Body of pancreas (tissue), 4 donors: Measurements from ENCODE around the gene UTP11. TPM values are rescaled to one million over a fixed set of nuclear protein-coding genes. Genes with fewer than 3 reads are reported as not detected.

ENCODE experiments used
- ATAC-seq: fragments of 150-250 bp; one replicate; pipeline ENCODE4 v1.9.1; 2016
- DNase-seq, 4 donors: peaks; one replicate each; pipeline ENCODE4 v3.0.0-alpha.2; 2019
- H3K27ac ChIP-seq, 4 donors: fragments of 200-600 bp; sonication (generic); 1 replicate in 3 of 4; 2 replicates in 1 of 4; pipeline versions ENCODE4 v1.5.1 to v1.6.1; 2016 to 2019; ENCODE audit warnings: mild to moderate bottlenecking in 1 of 4, mixed read lengths in 1 of 4, moderate library complexity in 1 of 4
- H3K27me3 ChIP-seq, 2 donors: fragments of 200-600 bp; sonication (generic); one replicate each; pipeline ENCODE4 v1.6.0; 2016; ENCODE audit warnings: mild to moderate bottlenecking in 1 of 2
- H3K36me3 ChIP-seq, 2 donors: fragments of 200-600 bp; sonication (generic); replicated peaks in 1 of 2; 2 replicates each; pipeline ENCODE4 v1.5.1; 2016; ENCODE audit warnings: low read depth in 2 of 2; ENCODE audit not compliant: insufficient read depth in 1 of 2
- H3K4me1 ChIP-seq: fragments of 200-600 bp; sonication (generic); one replicate; pipeline ENCODE4 v1.6.0; 2016
- H3K4me3 ChIP-seq, 2 donors: fragments of 200-600 bp; sonication (generic); 1 replicate in 1 of 2; 2 replicates in 1 of 2; pipeline ENCODE4 v1.5.1; 2016 to 2019
- H3K9me3 ChIP-seq, 3 donors: fragments of 200-600 bp; sonication (generic); 1 replicate in 2 of 3; 2 replicates in 1 of 3; pipeline ENCODE4 v1.5.1; 2016
- POLR2A ChIP-seq, 3 donors: fragments of 450-650 bp; IDR thresholded peaks; one replicate each; pipeline ENCODE4 v1.6.1; 2016; ENCODE audit warnings: antibody characterized with exemption in 3 of 3, mild to moderate bottlenecking in 2 of 3
- WGBS, 2 donors: methylation state at CpG; one replicate each; pipeline ENCODE4 v1.1.5; 2017; 5-methylcytosine and 5-hydroxymethylcytosine counted together
- intact Hi-C: fragments of 100-400 bp; cut with DNase I; formaldehyde crosslinking; loops from one replicate; pipeline ENCODE4 v1.15.1; 2023
- total RNA-seq, 2 donors: library from RNA; depleted of rRNA; stranded (reverse); fragments of >200 nt; gene quantifications; one replicate each; pipeline ENCODE4 v1.1.0, GENCODE V29; 2016
- TF ChIP-seq, protein P1 (sequence below), 7 experiments: fragments of 450-650 bp in 4 of 7; fragments of 200-600 bp in 3 of 7; sonication (generic) in 3 of 7; IDR thresholded peaks; one replicate each; pipeline ENCODE4 v1.5.1; 2016 to 2019; ENCODE audit warnings: antibody characterized with exemption in 7 of 7

Gene UTP11
- total RNA-seq, 2 donors from 2014 or later = 10.9 to 13.2 TPM

DNA sequence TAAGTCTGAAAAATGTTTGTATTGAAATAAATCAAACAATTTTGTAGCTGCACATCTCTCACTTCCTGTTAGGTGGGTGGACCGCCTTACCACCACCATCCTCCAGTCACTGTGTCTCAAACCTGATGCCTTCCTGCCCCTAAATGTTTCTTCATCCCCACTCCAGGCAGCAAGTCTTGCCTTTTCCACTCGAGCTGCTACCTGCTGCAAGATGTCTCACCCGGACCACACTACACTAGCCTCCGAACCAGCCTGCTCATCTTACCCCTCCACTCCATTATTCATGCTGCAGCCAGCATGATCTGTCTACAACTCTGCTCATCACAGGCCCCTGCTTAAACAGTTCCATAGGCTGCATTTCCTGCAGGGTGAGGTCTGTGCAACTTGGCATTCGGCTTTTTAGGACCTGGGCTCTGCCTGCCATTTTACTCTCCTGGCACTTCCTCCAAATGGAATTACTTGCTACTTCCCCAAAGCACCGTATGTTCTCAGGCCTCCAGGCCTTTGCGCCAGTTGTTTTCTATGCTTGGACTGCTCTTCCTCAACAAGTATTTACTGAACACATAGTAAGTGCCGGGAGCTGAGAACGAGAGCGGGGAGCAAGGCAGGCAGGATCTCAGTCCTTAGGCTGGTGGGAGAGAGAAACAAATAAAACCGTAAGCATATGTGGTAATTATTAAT lies 17.5 kb upstream of the UTP11 start:
- Histone ChIP-seq H3K4me3 (no peak overlapping the region), H3K4me1 (peaks cover 21% of the 10 kb centered on the region), H3K27ac (peak overlapping the region in 3 of 4 donors; percentile 48 to 80 (median 78)), H3K9me3 (no peaks in the 10 kb centered on the region), H3K27me3 (no peaks in the 10 kb centered on the region), H3K36me3 (no peaks in the 10 kb centered on the region)
- DNase-seq (no peak), ATAC-seq (peak; percentile 1)
- 64 to 70% methylated on average over 11 of the region's 11 CpGs for WGBS, 2 donors
- TF ChIP-seq, protein P1, sequence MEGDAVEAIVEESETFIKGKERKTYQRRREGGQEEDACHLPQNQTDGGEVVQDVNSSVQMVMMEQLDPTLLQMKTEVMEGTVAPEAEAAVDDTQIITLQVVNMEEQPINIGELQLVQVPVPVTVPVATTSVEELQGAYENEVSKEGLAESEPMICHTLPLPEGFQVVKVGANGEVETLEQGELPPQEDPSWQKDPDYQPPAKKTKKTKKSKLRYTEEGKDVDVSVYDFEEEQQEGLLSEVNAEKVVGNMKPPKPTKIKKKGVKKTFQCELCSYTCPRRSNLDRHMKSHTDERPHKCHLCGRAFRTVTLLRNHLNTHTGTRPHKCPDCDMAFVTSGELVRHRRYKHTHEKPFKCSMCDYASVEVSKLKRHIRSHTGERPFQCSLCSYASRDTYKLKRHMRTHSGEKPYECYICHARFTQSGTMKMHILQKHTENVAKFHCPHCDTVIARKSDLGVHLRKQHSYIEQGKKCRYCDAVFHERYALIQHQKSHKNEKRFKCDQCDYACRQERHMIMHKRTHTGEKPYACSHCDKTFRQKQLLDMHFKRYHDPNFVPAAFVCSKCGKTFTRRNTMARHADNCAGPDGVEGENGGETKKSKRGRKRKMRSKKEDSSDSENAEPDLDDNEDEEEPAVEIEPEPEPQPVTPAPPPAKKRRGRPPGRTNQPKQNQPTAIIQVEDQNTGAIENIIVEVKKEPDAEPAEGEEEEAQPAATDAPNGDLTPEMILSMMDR (IDR thresholded peaks at IDR 0.05) = no peak
- TF ChIP-seq POLR2A (IDR thresholded peaks at IDR 0.05) = no peak
- intact Hi-C loops = no loop called here

DNA sequence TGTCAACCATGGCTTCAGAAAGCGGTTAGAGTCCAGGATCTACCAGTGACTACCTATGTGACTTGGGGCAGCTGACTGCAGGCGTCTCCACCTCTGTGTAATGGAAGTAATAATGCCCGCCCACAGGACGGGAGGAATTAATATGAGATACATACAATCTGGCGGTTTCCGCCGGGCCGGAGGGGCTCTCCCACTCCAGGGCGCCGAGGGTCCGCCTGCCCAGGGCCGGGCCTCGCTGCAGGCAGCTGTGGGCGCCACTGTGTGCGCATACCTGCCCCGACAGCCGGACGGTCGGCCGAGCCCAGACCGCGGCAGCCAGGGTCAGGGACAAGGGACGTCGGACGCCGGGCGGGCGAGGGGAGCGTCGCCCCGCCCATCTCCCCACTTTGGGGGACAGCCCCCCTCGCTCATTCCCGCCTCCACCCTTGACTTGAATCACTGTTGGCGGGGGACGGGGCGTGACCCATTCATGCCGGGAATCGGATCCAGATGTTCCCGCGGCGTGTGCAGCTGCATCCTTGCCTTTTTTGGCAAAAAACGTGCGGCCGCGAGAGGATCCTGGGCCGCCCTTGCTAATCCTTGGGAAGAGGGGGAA lies 16.7 kb upstream of the UTP11 start:
- Histone ChIP-seq H3K27ac (peak overlapping the region; percentile 54 to 80 (median 71)), H3K27me3 (no peaks in the 10 kb centered on the region), H3K4me3 (peak overlapping the region in 1 of 2 donors; percentile 8), H3K4me1 (peaks cover 28% of the 10 kb centered on the region), H3K9me3 (no peaks in the 10 kb centered on the region), H3K36me3 (no peaks in the 10 kb centered on the region)
- ATAC-seq (peak; percentile 69), DNase-seq (peak; percentile 54 to 75 (median 65))
- intact Hi-C loops = no loop called here
- peak; percentile 18 to 73 (median 49) for TF ChIP-seq POLR2A (IDR thresholded peaks at IDR 0.05)
- TF ChIP-seq, protein P1 (IDR thresholded peaks at IDR 0.05) = no peak
- WGBS, 2 donors = 10% methylated on average over 13 to 45 of the region's 46 CpGs

DNA sequence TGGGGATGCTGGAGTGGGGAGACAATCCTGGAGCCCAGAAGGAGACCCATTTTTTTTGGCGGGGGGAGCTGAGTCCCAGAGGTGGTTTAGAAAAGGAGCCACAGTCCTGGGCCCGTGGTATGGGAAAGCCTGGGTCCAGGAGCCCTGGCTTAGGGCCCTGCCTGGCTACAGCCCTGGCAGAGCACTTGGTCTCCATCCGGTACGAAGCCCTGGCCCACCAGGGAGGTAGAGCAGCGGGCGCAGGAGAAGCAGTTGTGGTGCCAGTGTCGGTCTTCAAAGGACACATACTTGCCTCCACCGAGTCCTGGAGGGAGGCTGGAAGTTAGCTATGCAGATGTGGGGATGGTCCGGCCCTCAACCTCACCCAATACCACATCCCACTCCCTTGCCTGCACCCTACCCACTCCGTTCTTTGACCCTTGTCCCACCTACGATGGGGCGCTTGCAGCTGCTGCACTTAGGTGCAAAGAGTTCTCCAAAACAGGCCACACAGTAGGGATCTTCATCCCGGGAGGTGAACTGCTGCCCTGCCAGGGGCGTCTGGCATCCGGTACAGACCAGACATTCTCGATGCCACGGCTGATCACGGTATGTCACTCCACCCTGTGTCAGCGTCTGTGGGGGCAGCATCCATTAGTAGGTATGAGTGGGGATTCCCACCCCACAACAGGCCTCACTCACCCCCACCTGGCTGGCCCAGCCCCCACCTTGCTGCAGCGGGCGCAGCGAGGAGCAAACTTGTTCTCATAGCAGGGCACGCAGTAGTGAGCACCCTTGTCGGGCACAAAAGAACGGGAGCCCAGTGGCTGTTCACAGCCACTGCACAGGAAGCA lies 15.1 kb upstream of the UTP11 start:
- no peak for TF ChIP-seq POLR2A (IDR thresholded peaks at IDR 0.05)
- TF ChIP-seq, protein P1 (IDR thresholded peaks at IDR 0.05) = no peak
- no peak overlapping the region for H3K4me3 ChIP-seq
- peak overlapping the region in 2 of 4 donors; percentile 56 to 78 for H3K27ac ChIP-seq
- 87 to 88% methylated on average over 19 to 25 of the region's 25 CpGs for WGBS, 2 donors
- no peak for DNase-seq
- peaks cover 33% of the 10 kb centered on the region for H3K4me1 ChIP-seq
- H3K36me3 ChIP-seq = no peaks in the 10 kb centered on the region
- no peaks in the 10 kb centered on the region for H3K9me3 ChIP-seq
- intact Hi-C loops = no loop called here
- ATAC-seq = no peak
- H3K27me3 ChIP-seq = no peaks in the 10 kb centered on the region

DNA sequence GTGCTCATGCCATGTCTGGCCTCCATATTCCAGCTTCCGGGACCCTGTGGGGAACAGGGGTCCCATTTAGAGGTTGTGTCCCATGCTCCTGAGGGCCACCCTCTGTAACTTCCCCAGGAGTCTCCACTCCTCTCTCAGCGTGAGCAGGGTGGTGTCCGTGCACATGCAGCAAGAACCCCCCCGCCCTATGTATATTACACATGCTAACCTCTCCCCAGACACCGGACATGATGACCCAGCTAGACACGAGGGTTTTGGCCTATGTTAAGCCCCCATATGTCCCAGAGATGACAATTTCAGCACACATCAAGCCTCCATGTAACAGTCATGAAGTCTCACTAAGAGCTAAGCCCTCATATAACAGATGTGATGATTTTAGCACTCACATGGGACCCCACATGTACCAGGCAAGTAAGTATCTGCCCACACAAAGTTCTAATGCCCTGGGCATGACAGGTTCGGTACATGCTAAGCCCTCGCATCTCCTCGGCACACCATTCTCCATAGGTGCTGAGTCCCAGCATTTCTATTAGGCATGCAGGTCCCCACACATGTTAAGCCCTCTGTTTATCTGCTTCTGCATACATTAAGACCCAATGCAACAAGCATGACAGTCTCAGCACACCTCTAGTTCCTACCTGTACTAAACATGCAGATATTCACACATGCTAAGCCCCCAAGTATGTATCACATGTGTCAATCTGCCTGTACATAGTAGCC lies 14.3 kb upstream of the UTP11 start:
- no peaks in the 10 kb centered on the region for H3K36me3 ChIP-seq
- H3K9me3 ChIP-seq = no peaks in the 10 kb centered on the region
- TF ChIP-seq POLR2A (IDR thresholded peaks at IDR 0.05) = no peak
- TF ChIP-seq, protein P1 (IDR thresholded peaks at IDR 0.05) = no peak
- no peak overlapping the region for H3K4me3 ChIP-seq
- H3K4me1 ChIP-seq = peaks cover 33% of the 10 kb centered on the region
- ATAC-seq = no peak
- 77 to 93% methylated on average over 3 to 8 of the region's 9 CpGs for WGBS, 2 donors
- DNase-seq = no peak
- intact Hi-C loops = no loop called here
- H3K27ac ChIP-seq = peak overlapping the region in 1 of 4 donors; percentile 73
- no peaks in the 10 kb centered on the region for H3K27me3 ChIP-seq
